GM21723 (cell line): ENCODE data around the gene ZNF747.
A peak's percentile ranks its signal among the peaks of the same experiment; 100 is the strongest.
"Not testable (repeated sequence)": the region's sequence is repeated elsewhere in the genome, so short reads cannot be mapped to it uniquely, and the experiment has no call there.

Experiments
- ATAC-seq: cut with Tn5 transposase; IDR thresholded peaks from one replicate; pipeline ENCODE4 v1.9.1; 2021; ENCODE audit warnings: mild to moderate bottlenecking, moderate library complexity; ENCODE audit not compliant: unreplicated experiment

The ZNF747 gene

DNA sequence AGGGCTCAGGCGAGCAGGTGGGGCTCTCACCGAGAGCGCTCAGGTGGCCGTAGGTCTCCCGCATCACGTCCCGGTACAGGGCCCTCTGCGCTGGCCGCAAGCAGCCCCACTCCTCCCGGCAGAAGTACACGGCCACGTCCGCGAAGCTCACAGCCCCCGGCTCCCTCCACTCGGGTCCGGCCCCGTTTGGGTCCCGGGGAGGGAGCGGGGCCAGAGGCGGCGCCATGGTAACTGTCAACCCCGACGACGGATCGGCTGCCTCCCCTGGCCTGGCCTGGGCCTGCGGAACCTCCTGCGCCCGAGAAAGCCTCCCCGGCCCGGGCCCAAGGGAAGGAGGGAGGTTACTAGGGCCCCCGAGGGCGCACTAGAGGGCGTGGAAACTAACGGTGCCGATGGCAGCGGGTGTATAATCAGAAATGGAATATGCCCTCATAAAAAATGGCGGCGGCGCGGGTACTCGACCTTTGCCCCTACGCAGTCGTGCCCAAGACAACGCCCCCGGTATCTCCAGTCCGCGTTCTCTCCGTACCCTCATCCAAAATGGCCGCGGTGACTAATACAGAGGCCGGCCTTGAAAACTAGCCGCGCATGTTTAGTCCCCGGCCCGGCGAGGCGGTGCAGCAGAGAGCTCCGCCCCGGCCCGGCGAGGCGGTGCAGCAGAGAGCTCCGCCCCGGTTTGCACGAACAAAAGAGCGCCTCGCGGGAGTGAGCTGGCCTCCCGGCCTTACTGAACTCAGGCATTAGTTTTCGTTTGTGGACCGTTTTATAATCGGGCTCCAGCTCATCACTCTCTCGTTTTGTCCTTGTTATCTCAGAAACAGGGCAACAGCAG, 23.5 kb upstream of the ZNF747 start, which contains the start of gene ZNF764:
Gene ZNF764, minus strand, starts transcription at position 418 of the 832 bp plus-strand sequence. Its CDS starts 192 bp downstream, at position 226.
- peak; percentile 81 for ATAC-seq

DNA sequence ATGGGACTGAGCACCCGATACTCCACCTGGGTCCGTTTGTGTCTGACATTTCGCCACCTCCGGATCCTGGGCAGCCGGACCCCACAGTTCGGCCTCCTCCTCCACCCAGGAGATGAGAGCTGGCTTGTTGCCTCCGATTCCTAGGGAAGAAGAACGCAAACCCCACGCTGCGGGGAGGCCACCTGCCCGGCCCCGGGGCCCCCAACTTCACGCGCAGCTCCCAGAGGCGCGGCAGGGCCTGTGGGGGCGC, 23.0 kb upstream of the ZNF747 start:
- ATAC-seq = peak; percentile 4

DNA sequence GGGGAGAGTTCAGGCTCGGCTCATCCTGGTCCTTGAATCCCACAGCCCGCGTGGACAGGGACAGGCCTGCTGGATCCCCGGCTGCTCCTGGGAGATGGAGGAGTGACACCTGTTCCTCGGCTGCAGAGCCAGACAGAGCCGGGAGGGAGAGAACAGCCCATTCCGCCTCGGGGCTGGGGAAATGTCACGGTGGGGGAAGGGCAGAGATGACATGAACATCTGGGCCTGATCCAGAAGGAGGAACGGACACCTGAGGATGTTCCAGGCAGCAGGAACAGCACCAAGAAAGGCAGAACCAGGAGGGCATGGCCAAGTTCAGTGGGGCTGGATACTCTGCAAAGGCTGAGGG, 21.4 kb upstream of the ZNF747 start:
- no peak for ATAC-seq

- ATAC-seq = no peak
These were observed 20.9 kb upstream of the ZNF747 start for GRCh38 chr16:30555315-30556124.

DNA sequence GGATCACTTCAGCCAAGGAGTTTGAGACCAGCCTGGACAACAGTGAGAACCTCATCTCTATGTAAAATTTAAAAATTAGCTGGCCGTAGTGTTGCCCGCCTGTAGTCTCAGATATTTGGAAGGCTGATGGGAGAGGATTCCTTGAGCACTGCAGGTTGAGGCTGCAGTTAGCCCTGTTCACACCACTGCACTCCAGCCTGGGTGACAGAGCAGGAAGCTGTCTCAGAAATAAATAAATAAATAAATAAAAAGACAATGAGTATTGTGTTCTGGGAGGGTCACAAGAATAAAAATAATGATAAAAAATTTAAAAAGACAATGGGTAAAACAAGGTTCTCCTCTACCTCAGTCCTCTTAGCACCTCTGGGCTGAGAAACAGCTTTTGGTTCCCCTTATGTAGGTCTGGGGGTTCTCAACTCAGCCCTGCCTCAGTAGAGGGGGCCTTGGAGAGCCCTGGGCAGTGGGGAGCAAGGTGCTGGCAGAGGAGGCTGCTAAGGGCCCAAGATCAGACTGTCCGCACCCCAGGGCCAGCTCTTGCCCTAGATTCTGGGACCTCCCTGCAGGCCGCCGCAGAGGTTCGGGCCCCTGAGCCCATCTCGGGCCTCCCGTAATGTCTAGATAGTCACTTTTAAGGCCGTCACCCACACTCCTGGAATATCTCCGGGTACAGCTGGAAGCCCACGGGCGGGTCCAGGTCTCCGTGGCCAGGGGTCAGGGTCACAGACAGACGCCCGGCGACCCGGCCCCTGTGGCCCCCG, 20.1 kb upstream of the ZNF747 start:
- no peak for ATAC-seq

DNA sequence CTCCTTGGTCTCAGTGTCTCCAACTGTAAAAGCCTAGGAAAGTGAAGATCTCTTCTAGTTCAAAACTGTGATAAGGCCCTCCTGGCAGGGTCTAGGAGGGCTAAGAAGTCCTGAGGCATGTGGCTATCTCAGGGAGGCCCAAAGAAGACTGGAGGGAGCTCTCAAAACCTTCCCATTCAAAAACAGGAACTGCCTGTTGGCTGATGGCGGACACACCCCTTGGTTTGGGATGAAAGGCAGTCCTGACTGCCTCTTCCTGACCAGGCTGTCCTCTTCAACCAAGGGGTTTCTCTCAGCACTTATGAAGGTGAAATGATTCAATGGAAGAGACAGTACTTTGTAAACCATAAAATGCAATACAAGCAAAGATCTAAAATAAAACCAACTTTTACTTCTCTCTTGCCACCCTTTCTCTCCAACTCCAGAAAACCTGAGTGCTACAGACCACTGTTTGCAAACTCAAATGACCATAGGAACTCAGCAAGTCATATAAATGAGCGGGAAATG, 18.8 kb upstream of the ZNF747 start:
- ATAC-seq = no peak

- ATAC-seq = no peak
These were observed 18.3 kb upstream of the ZNF747 start for GRCh38 chr16:30552956-30553355.

DNA sequence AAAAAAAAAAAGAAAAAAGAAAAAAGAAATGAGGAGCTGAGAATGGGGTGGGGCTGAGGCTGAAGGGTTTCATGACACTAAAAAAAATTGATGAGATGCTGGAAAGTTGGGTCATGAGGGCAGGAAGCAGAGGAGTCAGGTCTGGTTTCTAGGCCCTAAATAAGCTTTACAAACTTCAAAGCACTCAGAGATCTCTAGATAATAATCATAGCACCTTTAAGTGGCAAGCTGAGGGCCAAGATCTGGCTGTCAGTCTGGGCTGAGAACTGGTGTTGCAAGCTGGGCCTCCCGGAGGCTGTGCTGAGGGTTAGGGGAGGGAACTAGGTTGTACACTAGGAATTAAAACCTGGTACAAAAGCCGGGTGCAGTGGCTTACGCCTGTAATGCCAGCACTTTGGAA, 17.1 kb upstream of the ZNF747 start:
- ATAC-seq = no peak

DNA sequence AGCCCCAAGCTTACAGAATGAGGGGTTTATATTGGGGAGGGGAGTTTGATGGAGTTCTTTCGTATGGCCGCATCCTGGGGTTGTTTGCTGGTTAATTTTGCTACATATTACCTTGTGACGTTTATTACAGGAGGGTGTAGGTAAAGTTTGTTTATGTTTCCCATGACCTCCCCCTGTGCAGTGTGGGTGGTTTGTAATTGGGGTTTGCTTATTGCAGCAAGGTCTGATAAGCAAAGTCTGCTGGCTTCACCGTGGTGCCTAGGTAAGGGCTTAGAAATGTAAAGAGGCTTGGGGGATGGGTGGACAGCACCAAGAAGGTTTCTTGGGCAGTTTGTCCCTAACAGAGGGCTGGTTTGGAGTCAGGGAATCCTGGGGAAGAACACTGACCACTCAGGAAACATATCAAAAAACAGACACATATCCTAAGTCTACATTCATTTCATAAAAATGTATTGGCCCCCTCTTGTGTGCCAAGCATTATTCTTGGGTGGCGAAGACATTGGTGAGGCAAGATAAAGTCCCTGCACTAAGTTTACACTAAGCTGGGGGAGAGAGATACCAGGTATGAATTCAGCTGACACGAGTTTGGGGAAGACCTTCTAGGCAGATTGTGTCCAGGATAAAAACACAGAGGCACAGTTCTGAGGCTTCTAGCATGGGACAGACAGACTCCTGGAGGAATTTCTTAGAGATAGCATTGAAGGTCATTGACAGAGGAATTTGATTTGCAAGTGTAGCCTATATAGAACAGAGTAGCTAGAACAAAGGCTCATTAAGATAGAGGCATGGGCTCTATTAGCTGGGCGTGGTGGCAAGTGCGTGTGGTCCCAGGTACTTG, 14.0 kb upstream of the ZNF747 start:
- no peak for ATAC-seq

DNA sequence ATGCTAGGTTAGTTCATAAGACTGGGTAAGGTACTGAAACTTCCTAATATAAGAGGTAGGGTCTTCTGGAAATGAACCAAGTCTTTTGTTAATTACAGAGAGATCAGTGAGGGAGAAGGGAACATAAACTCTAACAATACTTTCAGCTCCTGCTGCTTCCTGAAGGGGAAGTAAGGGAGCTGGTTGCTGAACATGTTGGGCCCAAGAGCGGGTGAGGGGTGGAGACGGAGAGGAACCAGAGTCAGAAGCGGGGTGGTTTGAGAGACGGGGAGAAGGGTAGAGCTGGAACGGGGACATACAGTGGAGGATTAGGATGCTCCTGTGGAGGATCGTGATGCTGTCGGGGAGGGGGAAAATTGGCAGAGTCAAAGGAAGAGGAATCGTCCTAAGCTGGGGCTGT, 11.5 kb upstream of the ZNF747 start:
- ATAC-seq = no peak

DNA sequence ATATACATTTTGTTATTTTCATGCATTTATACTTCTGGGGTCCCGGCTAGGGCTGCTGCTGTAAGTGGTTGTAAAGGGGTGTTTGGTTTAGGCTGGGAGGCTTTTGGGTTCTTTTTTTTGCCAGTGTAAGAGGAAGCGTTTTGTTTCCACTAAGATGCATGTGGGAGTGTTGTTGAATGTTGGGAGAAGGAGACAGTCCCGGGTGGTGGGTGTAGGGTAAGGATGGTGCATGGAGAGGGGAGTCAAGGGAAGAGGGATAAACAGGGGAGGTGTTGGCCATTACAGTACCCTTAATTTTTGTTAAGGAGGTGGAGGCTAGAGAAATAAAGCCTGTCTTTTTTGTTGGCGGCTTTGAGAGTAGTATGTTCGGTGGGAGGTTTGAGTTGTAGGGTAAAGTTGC, 8.4 kb upstream of the ZNF747 start:
- no peak for ATAC-seq

- ATAC-seq = no peak
These were observed 7.1 kb upstream of the ZNF747 start for GRCh38 chr16:30541502-30542329.

DNA sequence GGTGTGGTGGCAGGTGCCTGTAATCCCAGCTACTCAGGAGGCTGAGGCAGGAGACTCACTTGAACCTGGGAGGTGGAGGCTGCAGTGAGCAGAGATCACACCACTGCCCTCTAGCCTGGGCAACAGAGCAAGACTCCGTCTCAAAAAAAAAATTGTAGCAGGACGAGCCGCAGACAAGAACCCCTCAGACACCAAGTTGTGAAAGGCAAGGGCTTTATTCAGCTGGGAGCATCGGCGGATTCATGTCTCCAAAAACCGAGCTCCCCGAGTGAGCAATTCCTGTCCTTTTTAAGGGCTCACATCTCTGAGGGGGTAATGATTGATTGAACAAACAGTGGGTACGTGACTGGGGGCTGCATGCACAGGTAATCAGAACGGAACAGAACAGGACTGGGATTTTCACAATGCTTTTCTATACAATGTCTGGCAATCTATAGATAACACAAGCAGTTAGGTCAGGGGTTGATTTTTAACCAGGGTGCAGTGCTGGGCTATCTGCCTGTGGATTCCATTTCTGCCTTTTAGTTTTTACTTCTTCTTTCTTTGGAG, 6.3 kb upstream of the ZNF747 start:
- ATAC-seq = not testable (repeated sequence)

DNA sequence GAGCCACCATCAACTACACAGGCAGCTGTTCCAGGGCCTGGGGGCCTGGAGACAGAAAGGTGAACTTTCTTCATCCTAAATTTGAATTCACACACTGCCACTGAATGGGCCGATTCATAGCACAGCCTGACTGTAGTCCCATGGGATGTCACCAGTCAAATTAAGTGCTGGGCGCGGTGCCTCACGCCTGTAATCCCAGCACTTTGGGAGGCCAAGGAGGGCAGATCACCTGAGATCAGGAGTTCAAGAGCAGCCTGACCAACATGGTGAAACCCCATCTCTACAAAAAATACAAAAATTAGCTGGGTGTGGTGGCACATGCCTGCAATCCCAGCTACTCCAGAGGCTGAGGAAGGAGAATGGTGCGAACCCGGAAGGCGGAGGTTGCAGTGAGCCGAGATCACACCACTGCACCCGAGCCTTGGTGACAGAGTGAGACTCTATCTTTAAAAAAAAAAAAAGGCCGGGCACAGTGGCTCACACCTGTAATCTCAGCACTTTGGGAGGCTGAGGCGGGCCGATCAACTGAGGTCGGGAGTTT, 5.4 kb upstream of the ZNF747 start:
- ATAC-seq = not testable (repeated sequence)

- ATAC-seq = no peak
These were observed 4.6 kb upstream of the ZNF747 start for GRCh38 chr16:30539000-30539964.

DNA sequence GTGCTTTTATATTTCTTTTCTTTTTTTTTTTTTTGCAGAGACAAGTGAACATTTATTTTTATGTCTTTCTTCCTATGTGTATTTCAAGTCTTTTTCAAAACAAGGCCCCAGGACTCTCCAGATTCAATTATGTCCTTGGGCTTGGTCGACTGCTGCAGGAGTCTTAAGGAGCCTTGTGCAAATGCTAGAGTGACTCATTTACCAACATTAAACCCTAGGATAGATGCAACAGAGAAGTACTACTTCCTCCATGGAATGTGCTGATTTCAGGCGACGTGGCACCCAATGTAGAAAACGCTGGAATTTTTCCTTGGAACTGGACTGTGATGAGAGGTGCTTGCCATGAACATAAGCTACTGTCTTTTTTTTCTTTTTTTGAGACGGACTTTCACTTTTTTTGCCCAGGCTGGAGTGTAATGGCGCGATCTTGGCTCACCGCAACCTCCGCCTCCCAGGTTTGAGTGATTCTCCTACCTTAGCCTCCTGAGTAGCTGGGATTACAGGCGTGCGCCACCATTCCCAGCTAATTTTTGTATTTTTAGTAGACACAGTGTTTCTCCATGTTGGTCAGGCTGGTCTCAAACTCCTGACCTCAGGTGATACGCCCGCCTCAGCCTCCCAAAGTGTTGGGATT, 1.9 kb upstream of the ZNF747 start:
- not testable (repeated sequence) for ATAC-seq

GRCh38 chr16:30535777-30536190, 1.1 kb upstream of the ZNF747 start:
- ATAC-seq = peak; percentile 61
